ENCODE data around the gene USP3. TPM values are rescaled to one million over a fixed set of nuclear protein-coding genes. Genes with fewer than 3 reads are reported as not detected.

USP3 gene
- total and polyA plus RNA-seq, 11 donors = 7.1 to 30.8 (median 18.4) TPM

GRCh38 chr15:63604281-63604680 lies 99.9 kb downstream of the USP3 start:
- 81 to 94% (median 85%) methylated on average over 2 of the region's 2 CpGs for WGBS, 4 donors

GRCh38 chr15:63605036-63605435 lies 100.6 kb downstream of the USP3 start:
- peaks cover 0 to 48% (median 18%) of the 10 kb centered on the region in 12 donors for H3K4me1 ChIP-seq
- H3K27me3 ChIP-seq = no peaks in the 10 kb centered on the region
- 88 to 96% (median 93%) methylated on average over 3 of the region's 3 CpGs for WGBS, 4 donors
- ATAC-seq (no peak), DNase-seq (no peak)
- no peak for TF ChIP-seq POLR2A (IDR thresholded peaks at IDR 0.05)
- peak overlapping the region in 2 of 12 donors; percentile 59 to 60 for H3K27ac ChIP-seq
- intact Hi-C loops (cut with DNase I) = loop anchor here in 1 of 10 donors (10.0 kb wide), 1 partner anchor 320 kb away; no protein-coding TSS in a partner anchor
- H3K36me3 ChIP-seq = peaks cover 0 to 41% (median 34%) of the 10 kb centered on the region in 9 donors
- H3K4me3 ChIP-seq = no peak overlapping the region
- H3K9me3 ChIP-seq = no peaks in the 10 kb centered on the region

More at GRCh38 chr15:63604281-63604680, 99.9 kb downstream of the USP3 start:
- ATAC-seq (no peak), DNase-seq (no peak)
- TF ChIP-seq POLR2A (IDR thresholded peaks at IDR 0.05) (no peak), CTCF (IDR thresholded peaks at IDR 0.05) (no peak)
- H3K27ac ChIP-seq = peak overlapping the region in 1 of 12 donors; percentile 8
- H3K4me1 ChIP-seq = peaks cover 0 to 49% (median 22%) of the 10 kb centered on the region in 12 donors
- H3K4me3 ChIP-seq = no peak overlapping the region
- H3K27me3 ChIP-seq = no peaks in the 10 kb centered on the region
- H3K9me3 ChIP-seq = no peaks in the 10 kb centered on the region
- peaks cover 0 to 37% (median 30%) of the 10 kb centered on the region in 9 donors for H3K36me3 ChIP-seq
- intact Hi-C loops (cut with DNase I) = loop anchor here in 4 of 10 donors (5.0 to 10.0 kb wide), 3 partner anchors 102 to 319 kb away; partner anchors contain the start of gene USP3 (in 1 of the 4)

- Histone ChIP-seq H3K27ac (peak overlapping the region in 2 of 12 donors; percentile 59 to 60), H3K4me1 (peaks cover 0 to 52% (median 21%) of the 10 kb centered on the region in 12 donors), H3K36me3 (peaks cover 0 to 45% (median 34%) of the 10 kb centered on the region in 9 donors), H3K27me3 (no peaks in the 10 kb centered on the region), H3K9me3 (no peaks in the 10 kb centered on the region), H3K4me3 (no peak overlapping the region)
- intact Hi-C loops (cut with DNase I) = loop anchor here in 1 of 10 donors (10.0 kb wide), 1 partner anchor 321 kb away; no protein-coding TSS in a partner anchor
- no peak for DNase-seq
- WGBS, 4 donors = 54 to 63% (median 62%) methylated on average over 7 of the region's 7 CpGs
- TF ChIP-seq CTCF (IDR thresholded peaks at IDR 0.05) (no peak), POLR2A (IDR thresholded peaks at IDR 0.05) (no peak)
- ATAC-seq = no peak
These were observed 101.4 kb downstream of the USP3 start for GRCh38 chr15:63605816-63606215.

- Histone ChIP-seq H3K27me3 (no peaks in the 10 kb centered on the region), H3K4me3 (no peak overlapping the region), H3K4me1 (peaks cover 0 to 57% (median 21%) of the 10 kb centered on the region in 12 donors), H3K36me3 (peaks cover 0 to 50% (median 38%) of the 10 kb centered on the region in 9 donors), H3K9me3 (no peaks in the 10 kb centered on the region), H3K27ac (peak overlapping the region in 2 of 12 donors; percentile 59 to 60)
- intact Hi-C loops (cut with DNase I) = loop anchor here in 1 of 10 donors (10.0 kb wide), 1 partner anchor 322 kb away; no protein-coding TSS in a partner anchor
- DNase-seq = no peak
- ATAC-seq = no peak
- TF ChIP-seq POLR2A (IDR thresholded peaks at IDR 0.05) (no peak), CTCF (IDR thresholded peaks at IDR 0.05) (no peak)
- 68 to 79% (median 73%) methylated on average over 2 of the region's 2 CpGs for WGBS, 4 donors
These were observed 101.9 kb downstream of the USP3 start for GRCh38 chr15:63606308-63606707.

All from heart left ventricle (tissue), 16 donors.